Skeletal muscle tissue (tissue), 4 donors: ENCODE data around the gene FAM124A. TPM values are rescaled to one million over a fixed set of nuclear protein-coding genes. Genes with fewer than 3 reads are reported as not detected.

Experiments used
- H3K27ac ChIP-seq: one replicate; pipeline ENCODE4 v1.7.0; 2013; ENCODE audit warnings: mild to moderate bottlenecking, low read depth, low read length, inconsistent platforms
- H3K27me3 ChIP-seq, 3 donors: one replicate each; pipeline ENCODE4 v1.7.0; 2013; ENCODE audit warnings: low read length in 3 of 3; ENCODE audit not compliant: control insufficient read depth in 3 of 3, insufficient read depth in 3 of 3
- H3K36me3 ChIP-seq, 3 donors: one replicate each; pipeline ENCODE4 v1.7.0; 2013; ENCODE audit warnings: low read length in 3 of 3; ENCODE audit not compliant: control insufficient read depth in 3 of 3, insufficient read depth in 3 of 3
- H3K4me1 ChIP-seq, 3 donors: one replicate each; pipeline ENCODE4 v1.7.0; 2013; ENCODE audit warnings: low read length in 3 of 3, mild to moderate bottlenecking in 3 of 3; ENCODE audit not compliant: control insufficient read depth in 3 of 3, insufficient read depth in 3 of 3
- H3K4me3 ChIP-seq, 3 donors: one replicate each; pipeline ENCODE4 v1.7.0; 2013; ENCODE audit warnings: low read length in 3 of 3
- H3K9ac ChIP-seq, 3 donors: one replicate each; pipeline ENCODE4 v1.7.0; 2013; ENCODE audit warnings: low read length in 3 of 3, mild to moderate bottlenecking in 3 of 3, moderate library complexity in 2 of 3, low read depth in 1 of 3
- H3K9me3 ChIP-seq, 3 donors: one replicate each; pipeline ENCODE4 v1.7.0; 2013; ENCODE audit warnings: low read length in 3 of 3; ENCODE audit not compliant: control insufficient read depth in 3 of 3
- total RNA-seq: library from RNA; depleted of rRNA; stranded (reverse); fragments of >200 nt; gene quantifications from one replicate; pipeline ENCODE4 v1.2.3, GENCODE V29; 2014
- donor health status: Osteomylitis.

FAM124A gene
- total RNA-seq, 1 donor from 2014 or later: 0.52 TPM

DNA sequence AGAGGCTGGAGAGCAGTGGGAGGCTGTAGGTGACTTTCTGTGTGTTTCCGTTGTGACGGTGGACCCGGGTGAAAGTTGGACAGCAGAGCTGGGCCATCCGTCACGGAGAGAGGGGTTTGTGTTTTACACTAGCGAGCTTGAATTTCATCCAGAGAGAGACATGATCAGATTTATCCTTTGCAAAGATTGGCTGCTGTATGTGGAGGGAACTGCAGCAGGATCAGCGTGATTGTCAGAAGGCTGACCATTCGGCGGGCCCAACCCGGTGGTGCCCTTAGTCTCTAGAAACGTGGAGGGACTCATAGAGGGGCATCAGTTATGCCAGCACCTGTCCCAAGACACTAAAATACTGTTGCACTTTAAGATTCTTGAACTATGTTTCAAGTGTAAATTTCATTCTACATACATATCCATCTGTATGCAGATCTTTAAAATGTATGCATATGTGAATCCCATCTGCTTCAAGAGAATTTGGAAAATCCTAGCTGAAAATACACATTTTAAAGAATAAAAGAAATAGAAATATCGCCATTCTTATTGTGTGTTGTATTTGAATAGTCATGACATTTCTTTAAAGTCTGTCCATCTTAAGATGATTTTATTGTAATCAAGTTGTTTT lies 7.0 kb downstream of the FAM124A start:
- peaks cover 0 to 6% (median 0%) of the 10 kb centered on the region in 3 donors for H3K27me3 ChIP-seq
- H3K4me3 ChIP-seq: no peak overlapping the region
- no peak overlapping the region for H3K9ac ChIP-seq
- peaks cover 0 to 2% (median 0%) of the 10 kb centered on the region in 3 donors for H3K9me3 ChIP-seq
- H3K27ac ChIP-seq: no peak overlapping the region
- H3K36me3 ChIP-seq: no peaks in the 10 kb centered on the region
- no peaks in the 10 kb centered on the region for H3K4me1 ChIP-seq

DNA sequence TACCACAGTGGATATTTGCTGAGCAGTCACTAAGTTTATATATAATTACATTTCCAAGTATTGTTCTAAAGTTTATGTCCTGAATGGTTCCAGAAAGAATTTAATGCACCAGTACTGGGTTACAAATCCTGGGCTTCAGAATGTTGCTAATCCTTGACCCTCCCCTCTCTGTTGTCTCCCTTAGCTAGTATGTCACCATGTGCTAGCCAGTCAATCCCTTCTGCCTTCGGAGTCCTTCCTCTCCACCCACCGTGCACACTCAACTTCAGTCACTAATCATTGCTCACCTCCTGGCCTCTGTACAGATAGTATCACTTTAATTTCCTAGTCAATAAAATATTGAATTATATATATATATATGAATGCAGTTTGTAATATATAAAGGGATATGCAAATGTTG lies 7.5 kb downstream of the FAM124A start:
- Histone ChIP-seq H3K27me3 (peaks cover 0 to 6% (median 0%) of the 10 kb centered on the region in 3 donors), H3K9me3 (peaks cover 0 to 2% (median 0%) of the 10 kb centered on the region in 3 donors), H3K9ac (no peak overlapping the region), H3K4me1 (no peaks in the 10 kb centered on the region), H3K36me3 (no peaks in the 10 kb centered on the region), H3K4me3 (no peak overlapping the region), H3K27ac (no peak overlapping the region)

DNA sequence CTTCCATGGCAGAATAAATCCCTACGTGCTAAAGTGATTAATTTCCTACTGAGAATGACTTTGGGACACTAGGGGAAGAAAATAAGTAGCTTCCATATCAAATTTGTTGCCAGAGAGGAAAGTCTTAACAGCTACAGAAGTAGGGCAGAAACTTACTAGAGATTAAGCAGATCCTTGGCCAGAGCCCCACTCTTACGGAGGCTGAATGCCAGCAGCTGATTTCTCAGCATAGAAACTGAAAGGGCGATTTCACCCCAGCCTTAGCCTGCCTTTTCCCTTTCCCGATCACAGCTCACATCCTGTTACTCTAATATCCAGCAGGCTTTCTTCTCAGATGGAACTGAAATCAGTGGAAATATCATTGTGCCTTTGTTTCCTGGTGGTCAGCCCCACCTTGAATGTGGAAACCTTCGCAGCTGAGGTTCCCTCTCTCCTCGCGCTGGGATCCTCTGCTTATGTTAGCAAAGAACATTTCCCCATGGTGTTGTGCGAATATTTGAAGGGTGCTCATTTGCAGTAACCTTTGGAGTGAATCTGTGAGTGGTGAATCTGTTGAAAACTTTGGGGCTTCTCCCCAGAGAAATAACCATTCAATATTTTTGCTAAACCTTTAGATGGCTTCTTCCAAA lies 8.4 kb downstream of the FAM124A start:
- Histone ChIP-seq H3K4me3 (peak overlapping the region; percentile 33 to 60 (median 52)), H3K4me1 (no peaks in the 10 kb centered on the region), H3K27me3 (peaks cover 0 to 6% (median 0%) of the 10 kb centered on the region in 3 donors), H3K9me3 (peaks cover 0 to 2% (median 0%) of the 10 kb centered on the region in 3 donors), H3K36me3 (no peaks in the 10 kb centered on the region), H3K27ac (peak overlapping the region; percentile 60), H3K9ac (peak overlapping the region in 2 of 3 donors; percentile 25 to 27)

DNA sequence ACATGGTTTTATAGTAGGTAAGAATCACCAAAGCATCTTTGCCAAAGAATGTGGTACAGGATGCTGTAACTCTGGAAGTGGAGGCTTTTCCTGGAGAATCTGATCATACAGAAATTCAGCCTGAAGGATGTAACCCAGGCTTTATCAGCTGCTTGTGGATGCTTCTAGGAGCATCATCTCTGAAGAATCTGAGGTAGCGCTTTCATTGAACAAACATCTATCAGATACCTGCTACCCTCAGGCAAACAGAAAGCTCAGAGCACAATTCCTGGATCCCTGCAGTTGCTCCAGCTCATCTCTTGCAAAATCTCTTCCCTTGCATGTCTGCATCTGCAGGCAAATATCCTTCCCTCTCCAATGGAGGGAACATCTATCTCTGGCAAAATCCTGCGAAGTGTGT lies 9.3 kb downstream of the FAM124A start:
- Histone ChIP-seq H3K36me3 (no peaks in the 10 kb centered on the region), H3K4me3 (no peak overlapping the region), H3K9me3 (peaks cover 0 to 2% (median 0%) of the 10 kb centered on the region in 3 donors), H3K4me1 (no peaks in the 10 kb centered on the region), H3K27ac (no peak overlapping the region), H3K9ac (no peak overlapping the region), H3K27me3 (peaks cover 0 to 3% (median 0%) of the 10 kb centered on the region in 3 donors)

DNA sequence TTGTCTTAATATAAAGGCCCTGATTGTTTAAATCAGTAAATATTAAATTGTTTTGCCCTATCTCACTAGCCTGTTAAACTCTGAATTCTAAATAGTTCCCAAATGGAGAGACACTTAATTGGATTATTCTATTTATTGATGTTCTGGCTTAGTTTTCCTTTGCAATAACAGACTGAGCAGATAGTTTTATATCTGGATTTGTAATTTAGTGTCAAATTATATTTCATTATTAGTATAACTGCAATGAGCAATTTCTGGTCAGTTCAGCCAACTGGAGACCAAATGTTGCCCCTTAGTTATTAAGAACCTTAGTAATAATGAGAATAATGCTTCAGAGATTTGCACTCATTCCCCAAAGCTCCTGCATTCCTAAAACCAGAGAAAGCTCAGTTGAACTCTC lies 10.1 kb downstream of the FAM124A start:
- H3K27me3 ChIP-seq: peaks cover 0 to 2% (median 0%) of the 10 kb centered on the region in 3 donors
- H3K9me3 ChIP-seq: peaks cover 0 to 2% (median 0%) of the 10 kb centered on the region in 3 donors
- H3K9ac ChIP-seq: no peak overlapping the region

DNA sequence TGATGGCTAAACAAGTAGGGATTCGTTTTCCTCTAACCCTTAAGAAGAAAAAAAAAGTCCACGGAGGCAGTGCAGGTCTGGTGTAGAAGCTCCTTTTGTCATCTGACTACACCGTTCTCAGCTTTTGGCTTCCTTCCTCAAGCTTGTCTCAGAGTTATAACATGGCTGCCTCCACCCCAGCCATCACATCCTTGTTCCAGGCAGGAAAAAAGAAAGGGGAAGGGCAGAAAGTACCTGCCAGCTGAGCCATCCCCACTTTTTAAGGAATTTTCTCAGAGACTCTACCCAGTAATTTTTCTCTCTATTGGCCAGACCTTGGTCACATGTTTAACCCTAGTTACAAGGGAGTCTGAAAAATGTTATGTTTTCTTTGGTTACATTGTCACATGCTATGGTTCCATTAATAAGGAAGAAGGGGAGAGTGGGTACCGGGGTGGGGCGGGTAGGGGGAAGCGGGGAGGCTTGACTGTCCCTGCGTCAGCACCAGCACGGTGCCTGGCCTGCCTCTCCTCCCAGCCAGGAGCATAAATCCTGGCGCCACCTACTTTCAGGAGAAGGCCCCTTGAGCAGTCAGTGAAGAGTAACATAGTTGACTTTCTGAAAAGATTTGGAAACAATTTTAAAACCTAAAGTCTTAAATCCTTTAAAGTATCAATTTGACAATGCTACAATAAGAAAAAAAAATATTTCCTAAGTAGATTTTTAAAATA lies 11.1 kb downstream of the FAM124A start:
- Histone ChIP-seq H3K27ac (no peak overlapping the region), H3K9ac (no peak overlapping the region), H3K36me3 (no peaks in the 10 kb centered on the region), H3K4me1 (no peaks in the 10 kb centered on the region), H3K27me3 (peaks cover 0 to 2% (median 0%) of the 10 kb centered on the region in 3 donors), H3K4me3 (no peak overlapping the region), H3K9me3 (peaks cover 0 to 2% (median 0%) of the 10 kb centered on the region in 3 donors)

More for the DNA sequence above, 10.1 kb downstream of the FAM124A start:
- Histone ChIP-seq H3K4me3 (no peak overlapping the region), H3K4me1 (no peaks in the 10 kb centered on the region), H3K27ac (no peak overlapping the region), H3K36me3 (no peaks in the 10 kb centered on the region)

DNA sequence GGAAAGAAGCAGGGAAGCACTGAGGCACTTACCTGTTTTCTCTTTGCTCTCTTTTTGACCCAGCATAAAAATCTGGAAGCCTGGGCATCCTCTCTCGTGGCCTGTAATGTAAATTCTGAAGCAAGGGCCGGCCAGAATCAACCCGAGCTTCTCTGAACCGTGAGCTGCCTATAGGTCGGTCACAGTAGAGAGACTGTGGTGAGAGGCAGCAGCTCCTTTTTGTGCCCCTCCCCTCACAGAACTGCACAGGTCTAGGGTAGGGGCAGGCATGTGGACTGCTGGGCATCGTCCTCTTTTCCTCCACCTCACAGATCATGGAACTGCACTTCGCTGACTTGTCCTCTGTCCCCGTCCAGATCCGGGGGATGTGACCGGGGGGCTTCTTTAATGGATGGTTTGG lies 12.5 kb downstream of the FAM124A start:
- no peak overlapping the region for H3K4me3 ChIP-seq
- no peak overlapping the region for H3K27ac ChIP-seq
- H3K27me3 ChIP-seq: peaks cover 0 to 2% (median 0%) of the 10 kb centered on the region in 3 donors
- peaks cover 0 to 2% (median 0%) of the 10 kb centered on the region in 3 donors for H3K9me3 ChIP-seq
- H3K4me1 ChIP-seq: no peaks in the 10 kb centered on the region
- no peak overlapping the region for H3K9ac ChIP-seq
- no peaks in the 10 kb centered on the region for H3K36me3 ChIP-seq

DNA sequence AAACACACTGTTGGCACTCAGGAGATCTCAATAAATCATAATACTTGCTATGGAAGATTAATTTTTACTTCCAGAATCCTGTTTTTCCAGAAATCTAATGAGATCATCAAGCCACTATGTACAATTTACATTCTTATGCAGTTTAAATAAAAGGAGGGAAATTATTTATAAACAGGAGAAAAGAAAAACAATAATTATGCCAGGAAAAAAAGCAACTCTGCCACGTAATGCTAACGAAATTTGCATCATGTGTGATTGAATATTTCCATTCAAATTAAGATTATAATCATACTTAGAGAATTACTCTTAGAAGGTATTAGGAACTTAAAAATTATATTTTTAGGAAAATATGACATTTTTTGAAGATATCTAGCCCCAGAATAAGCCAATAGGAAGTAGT lies 13.0 kb downstream of the FAM124A start:
- Histone ChIP-seq H3K9ac (no peak overlapping the region), H3K27me3 (peaks cover 0 to 2% (median 0%) of the 10 kb centered on the region in 3 donors), H3K36me3 (no peaks in the 10 kb centered on the region), H3K9me3 (peaks cover 0 to 2% (median 0%) of the 10 kb centered on the region in 3 donors), H3K4me3 (no peak overlapping the region), H3K27ac (no peak overlapping the region), H3K4me1 (no peaks in the 10 kb centered on the region)

DNA sequence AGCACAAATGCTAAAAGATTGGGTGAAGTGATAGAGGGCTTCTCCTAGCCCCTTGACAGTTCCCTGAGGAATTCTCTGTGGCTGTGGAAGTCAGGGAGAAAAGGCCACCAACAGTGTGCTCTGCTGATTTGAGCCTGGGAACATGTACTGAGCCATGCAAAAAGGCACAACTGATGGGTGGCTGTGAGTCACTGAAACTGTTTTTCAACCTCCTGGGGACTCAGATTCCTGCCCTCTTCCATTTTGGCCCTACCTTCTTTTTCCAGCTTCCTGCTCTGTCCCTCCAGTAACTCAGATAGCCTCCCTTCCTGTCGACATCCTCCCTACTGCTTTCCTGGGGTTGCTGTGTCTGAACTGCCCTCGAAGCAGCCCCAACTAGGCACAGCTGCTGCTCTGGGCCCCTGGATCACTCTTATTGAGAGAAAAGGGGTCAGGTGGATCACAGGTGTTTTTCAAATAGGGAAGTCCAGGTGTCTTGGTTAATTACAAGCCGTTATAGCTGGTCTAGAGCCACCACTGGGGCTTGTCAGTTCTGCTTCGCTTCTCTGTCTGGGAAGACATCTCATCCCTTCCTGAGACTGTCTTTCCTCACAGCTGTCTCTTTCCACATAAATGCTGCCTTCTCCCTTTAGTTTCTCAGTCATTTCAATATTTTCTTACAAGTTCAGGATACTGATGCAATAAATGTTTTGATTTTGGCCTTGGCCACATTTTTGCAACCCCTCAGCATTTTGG lies 13.7 kb downstream of the FAM124A start:
- H3K4me1 ChIP-seq: no peaks in the 10 kb centered on the region
- no peak overlapping the region for H3K4me3 ChIP-seq
- no peak overlapping the region for H3K9ac ChIP-seq
- no peaks in the 10 kb centered on the region for H3K27me3 ChIP-seq
- peaks cover 0 to 2% (median 0%) of the 10 kb centered on the region in 3 donors for H3K9me3 ChIP-seq
- no peaks in the 10 kb centered on the region for H3K36me3 ChIP-seq
- no peak overlapping the region for H3K27ac ChIP-seq
